ENCODE measurements around the gene PRRG3.

- no peak for TF ChIP-seq TSC22D4 (tag; IDR thresholded peaks at IDR 0.05)
- TF ChIP-seq NFATC3 (IDR thresholded peaks at IDR 0.05): no peak
- TF ChIP-seq CTCF (IDR thresholded peaks at IDR 0.05 in 2 of 3, conservative IDR thresholded peaks at IDR 0.05 in 1 of 3; ENCODE audit: insufficient read depth in 2 of 3, low read depth in 1 of 3, low read length in 3 of 3): no peak
These were observed 19.1 kb downstream of the PRRG3 start for GRCh38 chrX:151714362-151714761.

Data from K562 (cell line).